Stimulated activated CD8-positive, alpha-beta memory T cell treated with anti-CD3 and anti-CD28 coated beads, Interleukin-15, amount 100 ng/mL, for 48 hours (primary cell): ENCODE measurements around the gene GRM1.
"Not testable (repeated sequence)": the region's sequence is repeated elsewhere in the genome, so short reads cannot be mapped to it uniquely, and the experiment has no call there.

Experiments
- DNase-seq, 2 donors: peaks; one replicate each; pipeline ENCODE4 v3.0.0-alpha.2; 2020; ENCODE audit warnings: low read depth in 2 of 2

Gene GRM1

GRCh38 chr6:146191166-146191565 is 162.3 kb downstream of the GRM1 start:
- DNase-seq: no peak

GRCh38 chr6:146191612-146192011 is 162.8 kb downstream of the GRM1 start:
- no peak for DNase-seq

- no peak for DNase-seq
Observed at GRCh38 chr6:146194434-146194833, 165.6 kb downstream of the GRM1 start.

GRCh38 chr6:146200176-146200575 is 171.3 kb downstream of the GRM1 start:
- no peak for DNase-seq

- DNase-seq: no peak
Observed at GRCh38 chr6:146202570-146202969, 173.7 kb downstream of the GRM1 start.

GRCh38 chr6:146209942-146210341 is 181.1 kb downstream of the GRM1 start:
- DNase-seq: no peak

- DNase-seq: no peak
Observed at GRCh38 chr6:146210406-146211083, 181.7 kb downstream of the GRM1 start.

- no peak for DNase-seq
Observed at GRCh38 chr6:146211646-146212045, 182.8 kb downstream of the GRM1 start.

- DNase-seq: no peak
Observed at GRCh38 chr6:146212781-146213180, 183.9 kb downstream of the GRM1 start.

- no peak for DNase-seq
Observed at GRCh38 chr6:146219101-146219500, 190.2 kb downstream of the GRM1 start.

GRCh38 chr6:146224449-146224848 is 195.6 kb downstream of the GRM1 start:
- DNase-seq: no peak

GRCh38 chr6:146224988-146225387 is 196.1 kb downstream of the GRM1 start:
- DNase-seq: no peak

GRCh38 chr6:146240322-146240721 is 211.5 kb downstream of the GRM1 start:
- DNase-seq: no peak

GRCh38 chr6:146240807-146241206 is 211.9 kb downstream of the GRM1 start:
- no peak for DNase-seq

- DNase-seq: not testable (repeated sequence)
Observed at GRCh38 chr6:146243646-146244045, 214.8 kb downstream of the GRM1 start.

GRCh38 chr6:146244630-146245143 is 215.8 kb downstream of the GRM1 start:
- no peak for DNase-seq

GRCh38 chr6:146246028-146246427 is 217.2 kb downstream of the GRM1 start:
- no peak for DNase-seq

- DNase-seq: no peak
Observed at GRCh38 chr6:146253691-146254090, 224.8 kb downstream of the GRM1 start.

GRCh38 chr6:146258206-146258605 is 229.3 kb downstream of the GRM1 start:
- no peak for DNase-seq

GRCh38 chr6:146260886-146261285 is 232.0 kb downstream of the GRM1 start:
- no peak for DNase-seq

GRCh38 chr6:146265056-146265455 is 236.2 kb downstream of the GRM1 start:
- no peak for DNase-seq

GRCh38 chr6:146267447-146267846 is 238.6 kb downstream of the GRM1 start:
- DNase-seq: no peak

GRCh38 chr6:146267946-146268345 is 239.1 kb downstream of the GRM1 start:
- no peak for DNase-seq

GRCh38 chr6:146269482-146269881 is 240.6 kb downstream of the GRM1 start:
- no peak for DNase-seq
